Lung (tissue), 12 donors: ENCODE measurements around the gene SHB. TPM values are rescaled to one million over a fixed set of nuclear protein-coding genes. Genes with fewer than 3 reads are reported as not detected.

Experiments
- ATAC-seq: fragments of 200-7000 bp; cut with Tn5 transposase; one replicate; pipeline ENCODE4 v1.9.1; 2020; ENCODE audit warnings: moderate number of reproducible peaks; ENCODE audit not compliant: insufficient read depth, low FRiP score
- DNase-seq, 3 donors: peaks; one replicate each; pipeline ENCODE4 v3.0.0-alpha.2; 2013 to 2017
- H3K27ac ChIP-seq, 2 donors: one replicate each; pipeline ENCODE4 v1.5.1; 2013; ENCODE audit warnings: mild to moderate bottlenecking in 2 of 2, moderate library complexity in 2 of 2, control low read depth in 1 of 2, inconsistent platforms in 1 of 2, low read depth in 1 of 2, low read length in 1 of 2
- H3K27me3 ChIP-seq, 3 donors: one replicate each; pipeline ENCODE4 v1.5.1; 2013; ENCODE audit warnings: low read length in 2 of 3; ENCODE audit not compliant: control insufficient read depth in 3 of 3, insufficient read depth in 3 of 3
- H3K36me3 ChIP-seq, 4 donors: one replicate each; pipeline ENCODE4 v1.5.1; 2013; ENCODE audit warnings: low read length in 4 of 4, mild to moderate bottlenecking in 1 of 4, moderate library complexity in 1 of 4; ENCODE audit not compliant: control insufficient read depth in 4 of 4, insufficient read depth in 4 of 4
- H3K4me1 ChIP-seq, 5 donors: one replicate each; pipeline ENCODE4 v1.5.1; 2013; ENCODE audit warnings: low read length in 5 of 5, mild to moderate bottlenecking in 2 of 5, moderate library complexity in 1 of 5; ENCODE audit not compliant: control insufficient read depth in 5 of 5, insufficient read depth in 5 of 5
- H3K4me3 ChIP-seq: one replicate; pipeline ENCODE4 v1.5.1; 2013; ENCODE audit warnings: mild to moderate bottlenecking, control low read depth, moderate library complexity
- H3K9ac ChIP-seq, 2 donors: one replicate each; pipeline ENCODE4 v1.5.1; 2013; ENCODE audit warnings: low read length in 2 of 2, control low read depth in 1 of 2; ENCODE audit not compliant: insufficient read depth in 1 of 2
- H3K9me3 ChIP-seq, 4 donors: one replicate each; pipeline ENCODE4 v1.5.1; 2013; ENCODE audit warnings: low read length in 3 of 4, mild to moderate bottlenecking in 1 of 4, moderate library complexity in 1 of 4; ENCODE audit not compliant: control insufficient read depth in 4 of 4, insufficient read depth in 3 of 4
- WGBS, 2 donors: extraction: QIAGEN DNeasy Blood & Tissue Kit; methylation state at CpG; one replicate each; pipeline ENCODE4 v1.1.7; 2013; 5-methylcytosine and 5-hydroxymethylcytosine counted together
- polyA plus RNA-seq, 2 donors: library from polyadenylated mRNA; stranded (reverse); fragments of 200-250 nt; gene quantifications; one replicate each; pipeline ENCODE4 v1.2.1, GENCODE V29; 2013
- total RNA-seq, 2 donors: library from RNA; depleted of rRNA in 1 of 2; stranded (reverse); fragments of >200 nt in 1 of 2; gene quantifications; one replicate each; pipeline ENCODE4 v1.2.1, GENCODE V29; 2014 to 2021
- TF ChIP-seq, protein P1 (sequence below): IDR thresholded peaks from 2 replicates; pipeline ENCODE4 v1.5.1; 2012; ENCODE audit warnings: mild to moderate bottlenecking; ENCODE audit errors: control extremely low read depth, extremely low read depth
- donor health status: control.
- donor health status: control.
- donor health status: Bipolar disorder and iron deficiency.
- donor health status: healthy.
- donor health status: DM: yes; HTN: yes; CAD: no.

The SHB gene
- total and polyA plus RNA-seq, 4 donors: 10.8 to 32.3 (median 14.4) TPM

DNA sequence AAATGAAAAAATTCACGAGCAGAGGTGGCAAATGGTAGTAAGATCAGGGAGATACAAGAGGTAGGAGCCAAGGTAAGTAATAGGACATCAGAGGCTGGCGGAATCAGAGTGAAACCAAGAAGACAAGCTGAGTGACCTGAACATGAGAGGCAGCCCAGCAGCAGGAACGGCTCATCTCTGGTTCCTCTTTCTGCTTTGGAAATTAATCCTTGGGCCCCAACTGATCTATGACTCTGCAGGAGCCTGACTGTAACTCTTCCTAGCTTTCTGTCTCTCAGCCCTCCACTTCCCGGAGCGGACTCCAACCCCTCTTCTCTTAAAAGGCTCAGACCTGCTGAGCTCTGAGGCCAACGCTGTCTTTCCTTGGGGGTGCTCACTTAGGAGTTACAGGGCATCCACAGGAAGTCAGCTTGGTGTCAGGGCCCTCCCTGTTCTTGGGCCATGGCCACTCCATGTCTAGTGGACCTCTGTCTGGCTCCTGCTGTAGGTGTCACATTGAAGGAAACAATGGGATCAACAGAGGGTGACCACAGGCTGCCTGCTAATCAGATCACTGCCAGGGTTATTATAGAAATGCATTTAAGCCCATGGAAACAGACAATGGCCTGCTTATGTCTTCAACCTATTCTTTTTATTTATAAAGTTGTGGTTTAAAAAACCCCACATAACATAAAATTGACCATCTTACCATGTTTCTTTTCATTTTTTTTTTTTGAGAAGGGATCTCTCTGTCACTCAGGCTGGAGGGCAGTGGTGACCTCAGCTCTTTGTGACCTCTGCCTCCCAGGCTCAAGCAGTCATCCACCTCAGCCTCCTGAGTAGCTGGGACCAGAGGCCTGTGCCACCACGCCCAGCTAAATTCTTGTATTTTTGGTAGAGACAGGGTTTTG is 22.5 kb upstream of the SHB start:
- no peak for ATAC-seq
- Histone ChIP-seq H3K9ac (no peak overlapping the region), H3K27ac (no peak overlapping the region), H3K27me3 (no peaks in the 10 kb centered on the region), H3K9me3 (peaks cover 0 to 3% (median 0%) of the 10 kb centered on the region in 4 donors), H3K4me3 (no peak overlapping the region), H3K4me1 (peaks cover 0 to 3% (median 0%) of the 10 kb centered on the region in 5 donors), H3K36me3 (no peaks in the 10 kb centered on the region)
- TF ChIP-seq, protein P1, sequence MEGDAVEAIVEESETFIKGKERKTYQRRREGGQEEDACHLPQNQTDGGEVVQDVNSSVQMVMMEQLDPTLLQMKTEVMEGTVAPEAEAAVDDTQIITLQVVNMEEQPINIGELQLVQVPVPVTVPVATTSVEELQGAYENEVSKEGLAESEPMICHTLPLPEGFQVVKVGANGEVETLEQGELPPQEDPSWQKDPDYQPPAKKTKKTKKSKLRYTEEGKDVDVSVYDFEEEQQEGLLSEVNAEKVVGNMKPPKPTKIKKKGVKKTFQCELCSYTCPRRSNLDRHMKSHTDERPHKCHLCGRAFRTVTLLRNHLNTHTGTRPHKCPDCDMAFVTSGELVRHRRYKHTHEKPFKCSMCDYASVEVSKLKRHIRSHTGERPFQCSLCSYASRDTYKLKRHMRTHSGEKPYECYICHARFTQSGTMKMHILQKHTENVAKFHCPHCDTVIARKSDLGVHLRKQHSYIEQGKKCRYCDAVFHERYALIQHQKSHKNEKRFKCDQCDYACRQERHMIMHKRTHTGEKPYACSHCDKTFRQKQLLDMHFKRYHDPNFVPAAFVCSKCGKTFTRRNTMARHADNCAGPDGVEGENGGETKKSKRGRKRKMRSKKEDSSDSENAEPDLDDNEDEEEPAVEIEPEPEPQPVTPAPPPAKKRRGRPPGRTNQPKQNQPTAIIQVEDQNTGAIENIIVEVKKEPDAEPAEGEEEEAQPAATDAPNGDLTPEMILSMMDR: no peak
- no peak for DNase-seq
- WGBS, 2 donors: 80 to 85% methylated on average over 7 of the region's 7 CpGs

DNA sequence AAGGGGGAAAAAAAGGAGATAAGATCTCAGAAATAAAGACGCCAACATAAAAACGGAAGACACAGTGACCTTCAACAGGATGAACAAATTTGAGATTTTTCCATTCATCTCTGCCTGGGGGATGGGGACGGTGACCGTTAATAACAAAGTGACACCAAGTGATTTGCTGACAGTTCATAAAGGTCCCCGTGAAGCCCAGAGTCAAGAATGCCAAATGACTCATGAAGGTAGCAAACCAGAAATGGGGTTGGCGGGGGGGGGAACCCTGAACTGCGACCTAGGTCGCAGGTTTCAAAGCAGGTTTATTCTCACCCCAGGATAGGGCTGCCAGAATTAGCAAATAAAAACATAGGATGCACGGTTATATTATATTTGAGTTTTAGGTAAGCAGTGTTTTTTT is 21.1 kb upstream of the SHB start:
- Histone ChIP-seq H3K27ac (no peak overlapping the region), H3K9ac (no peak overlapping the region), H3K4me1 (peaks cover 0 to 3% (median 0%) of the 10 kb centered on the region in 5 donors), H3K4me3 (no peak overlapping the region), H3K27me3 (no peaks in the 10 kb centered on the region), H3K36me3 (no peaks in the 10 kb centered on the region), H3K9me3 (peaks cover 0 to 1% (median 0%) of the 10 kb centered on the region in 4 donors)
- TF ChIP-seq, protein P1: no peak
- ATAC-seq: no peak
- DNase-seq: no peak
- 79 to 87% methylated on average over 9 of the region's 9 CpGs for WGBS, 2 donors

DNA sequence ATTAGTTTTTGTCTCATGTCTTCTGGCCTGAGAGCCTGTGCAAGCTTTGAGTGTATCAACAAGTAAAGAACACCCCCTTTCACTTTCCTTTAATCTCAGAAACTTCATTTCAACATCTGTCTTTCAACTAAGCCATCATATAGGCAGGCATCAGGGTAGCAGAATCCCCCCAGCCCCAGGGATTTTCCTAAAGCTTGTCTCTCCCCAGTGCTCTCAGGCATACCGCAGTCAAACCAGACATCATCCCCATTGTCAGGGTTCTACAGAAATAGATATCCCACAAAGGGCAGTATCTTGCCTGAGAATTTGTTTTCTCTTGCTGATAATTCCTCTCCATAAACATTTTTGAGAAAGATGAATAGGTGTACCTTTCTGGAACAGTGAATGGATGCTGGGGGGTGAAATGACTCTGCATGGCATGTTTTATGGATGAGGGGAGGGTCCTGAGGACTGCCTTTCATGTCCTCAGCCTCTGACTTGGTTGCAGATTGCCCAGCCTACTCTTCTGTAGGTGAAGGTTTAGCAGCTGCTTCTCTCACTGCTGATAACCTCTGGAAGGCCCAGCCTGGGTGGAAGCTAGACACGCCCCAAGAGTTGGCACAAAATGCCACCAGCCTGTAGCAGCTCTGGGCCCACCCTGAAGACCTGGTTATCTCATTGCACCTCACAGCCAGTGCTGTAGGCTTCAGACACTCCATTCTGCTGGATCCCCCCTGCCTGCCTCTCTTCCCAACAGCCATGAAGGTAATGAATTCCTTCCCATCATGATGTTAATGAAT is 20.5 kb upstream of the SHB start:
- Histone ChIP-seq H3K27me3 (no peaks in the 10 kb centered on the region), H3K9me3 (no peaks in the 10 kb centered on the region), H3K9ac (no peak overlapping the region), H3K4me3 (no peak overlapping the region), H3K36me3 (no peaks in the 10 kb centered on the region), H3K27ac (no peak overlapping the region), H3K4me1 (peaks cover 0 to 3% (median 0%) of the 10 kb centered on the region in 5 donors)
- 93 to 97% methylated on average over 2 of the region's 2 CpGs for WGBS, 2 donors
- TF ChIP-seq, protein P1: no peak
- ATAC-seq: no peak
- no peak for DNase-seq
